ENCODE data around the gene PTPA.

The PTPA gene

DNA sequence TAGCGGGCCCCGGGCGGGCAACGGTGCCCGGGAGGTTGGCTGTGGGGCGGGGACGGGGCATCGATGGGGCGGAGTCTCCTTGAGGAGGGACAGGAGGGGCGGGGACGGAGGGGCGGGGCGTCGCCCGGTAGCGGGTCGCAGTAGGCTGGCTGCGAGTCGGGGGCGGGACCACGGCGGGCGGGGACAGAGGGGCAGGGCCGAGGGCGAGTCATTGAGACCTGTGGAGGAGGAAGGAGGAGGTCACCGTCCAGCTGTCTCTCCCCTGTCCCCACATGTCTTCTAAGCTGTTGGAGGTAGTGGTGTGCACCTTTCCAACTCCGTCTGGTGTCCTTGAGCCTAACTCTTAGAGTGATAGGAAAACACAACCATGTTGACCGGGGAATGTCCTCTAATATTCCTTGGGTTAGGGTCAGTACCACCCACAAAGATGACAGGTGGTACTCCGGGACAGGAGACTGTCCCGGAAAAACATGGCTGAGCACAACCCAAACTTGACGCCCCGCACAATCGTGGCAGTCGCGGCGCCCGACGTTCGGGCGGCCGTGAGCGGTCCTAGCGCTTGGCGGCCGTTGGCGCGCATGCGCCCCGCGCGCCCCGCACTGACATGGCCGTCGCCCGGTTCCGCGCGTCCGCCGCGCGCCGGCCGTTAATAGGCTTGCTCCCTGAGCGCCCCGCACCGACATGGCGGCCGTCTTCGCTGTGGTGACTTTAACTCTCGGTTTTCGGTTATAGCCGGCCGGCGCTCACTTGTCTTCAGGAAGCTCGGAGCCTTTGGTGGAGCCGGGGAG lies at the start of gene PTPA, which contains the start of gene CRAT:
Gene PTPA (plus strand): TSS at position 676 of the 788 bp plus-strand sequence. CDS start 186 bp downstream, outside the sequence.
Gene CRAT (minus strand): TSS at position 54 of the 788 bp plus-strand sequence. CDS start 284 bp downstream, outside the sequence.
- Mint-ChIP-seq H3K4me3 (peak within 1 kb of the TSS; percentile 86), H3K9me3 (no peaks in the 10 kb centered on the region), H3K27ac (peak within 1 kb of the TSS; percentile 96), H3K4me1 (peaks cover 22% of the 10 kb centered on the region), H3K36me3 (peaks cover 14% of the 10 kb centered on the region)
- ATAC-seq, result peak; percentile 92
- peak; percentile 82 to 93 for DNase-seq (ENCODE audit: low spot score in 2 of 2)

DNA sequence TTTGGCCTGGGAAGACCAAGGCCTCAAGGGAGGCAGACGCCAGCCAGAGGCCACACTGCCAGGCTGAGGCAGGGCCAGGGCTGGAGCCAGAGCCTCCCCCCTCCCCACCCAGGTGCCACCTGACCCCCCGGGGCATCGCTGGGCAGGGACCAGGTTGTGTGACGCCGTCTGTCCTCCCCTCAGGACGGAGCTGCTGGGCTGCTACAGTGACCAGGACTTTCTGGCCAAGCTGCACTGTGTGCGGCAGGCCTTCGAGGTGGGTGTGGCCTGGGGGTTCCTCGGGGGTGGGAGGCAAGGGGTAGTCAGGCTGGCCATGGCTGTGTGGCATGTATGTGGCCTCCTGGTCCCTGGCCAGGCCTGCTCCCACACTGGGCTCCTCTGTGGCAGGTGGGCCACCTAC lies 48.2 kb upstream of the PTPA start:
- Mint-ChIP-seq H3K36me3 (peaks cover 65% of the 10 kb centered on the region), H3K4me1 (peaks cover under 1% of the 10 kb centered on the region), H3K4me3 (no peak overlapping the region), H3K9me3 (no peaks in the 10 kb centered on the region), H3K27ac (no peak overlapping the region)
- ATAC-seq (no peak), DNase-seq (ENCODE audit: low spot score in 2 of 2) (no peak)

- ATAC-seq (no peak), DNase-seq (ENCODE audit: low spot score in 2 of 2) (no peak)
- no peak overlapping the region for H3K27ac Mint-ChIP-seq
Observed at GRCh38 chr9:129064499-129064908, 46.7 kb upstream of the PTPA start.

GRCh38 chr9:129068110-129068509 lies 43.1 kb upstream of the PTPA start:
- Mint-ChIP-seq H3K27ac (peak overlapping the region; percentile 95), H3K4me3 (peak overlapping the region; percentile 63), H3K9me3 (no peaks in the 10 kb centered on the region), H3K36me3 (peaks cover 37% of the 10 kb centered on the region), H3K4me1 (peaks cover 31% of the 10 kb centered on the region)
- no peak for DNase-seq (ENCODE audit: low spot score in 2 of 2)
- no peak for ATAC-seq

More at GRCh38 chr9:129064499-129064908, 46.7 kb upstream of the PTPA start:
- peaks cover 13% of the 10 kb centered on the region for H3K4me1 Mint-ChIP-seq
- no peaks in the 10 kb centered on the region for H3K9me3 Mint-ChIP-seq
- H3K36me3 Mint-ChIP-seq, result peaks cover 56% of the 10 kb centered on the region
- no peak overlapping the region for H3K4me3 Mint-ChIP-seq

DNA sequence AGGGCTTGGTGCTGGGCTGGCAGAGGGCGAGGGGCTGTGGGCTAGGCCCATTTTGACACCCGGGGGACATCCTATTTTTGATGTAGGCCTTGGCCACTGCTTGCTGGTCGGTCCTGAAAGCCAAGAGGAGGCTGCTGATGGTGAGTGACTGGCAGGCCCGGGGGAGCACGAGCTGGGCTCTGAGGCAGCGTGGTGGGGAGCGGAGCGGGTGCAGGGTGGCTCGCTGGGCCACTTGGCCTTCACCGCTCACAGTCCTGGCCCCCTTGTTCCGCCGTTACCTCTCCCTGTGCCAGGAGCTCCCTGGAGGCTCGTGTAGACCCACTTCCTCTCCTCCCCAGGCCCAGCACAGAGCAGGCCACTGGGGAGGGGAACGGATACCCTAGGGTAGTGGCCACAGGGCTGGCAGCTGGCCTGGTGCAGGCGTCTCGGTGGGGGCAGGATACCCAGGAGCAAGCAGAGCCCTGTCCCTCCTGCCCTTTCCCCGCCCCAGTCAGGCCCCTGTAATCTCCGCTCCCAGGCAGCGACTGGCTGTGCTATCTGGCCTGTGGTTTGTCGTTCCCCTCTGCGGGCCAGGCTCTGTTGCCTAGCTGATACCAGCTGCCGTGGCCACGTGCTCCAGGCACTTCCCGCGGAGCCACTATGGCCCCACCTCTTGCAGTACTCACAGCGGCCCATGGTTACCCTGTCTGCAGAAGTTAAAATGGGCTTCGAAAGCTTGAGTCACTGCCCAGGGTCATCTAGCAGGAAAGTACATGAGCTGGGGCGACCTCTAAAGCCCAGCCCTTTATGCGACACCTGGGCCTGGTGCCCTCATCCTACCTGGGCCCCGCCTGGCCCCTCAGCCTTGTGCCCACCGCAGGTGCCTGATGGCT lies 42.0 kb upstream of the PTPA start:
- ATAC-seq (peak; percentile 94), DNase-seq (ENCODE audit: low spot score in 2 of 2) (peak; percentile 33 to 68)
- Mint-ChIP-seq H3K9me3 (no peaks in the 10 kb centered on the region), H3K27ac (peak overlapping the region; percentile 95), H3K4me3 (peak overlapping the region; percentile 63), H3K4me1 (peaks cover 38% of the 10 kb centered on the region), H3K36me3 (peaks cover 32% of the 10 kb centered on the region)

- Mint-ChIP-seq H3K9me3 (no peaks in the 10 kb centered on the region), H3K4me3 (peak overlapping the region; percentile 63), H3K36me3 (peaks cover 24% of the 10 kb centered on the region), H3K4me1 (peaks cover 38% of the 10 kb centered on the region), H3K27ac (peak overlapping the region; percentile 95)
- DNase-seq (ENCODE audit: low spot score in 2 of 2) (no peak), ATAC-seq (no peak)
Observed at GRCh38 chr9:129069862-129070641, 41.2 kb upstream of the PTPA start.

DNA sequence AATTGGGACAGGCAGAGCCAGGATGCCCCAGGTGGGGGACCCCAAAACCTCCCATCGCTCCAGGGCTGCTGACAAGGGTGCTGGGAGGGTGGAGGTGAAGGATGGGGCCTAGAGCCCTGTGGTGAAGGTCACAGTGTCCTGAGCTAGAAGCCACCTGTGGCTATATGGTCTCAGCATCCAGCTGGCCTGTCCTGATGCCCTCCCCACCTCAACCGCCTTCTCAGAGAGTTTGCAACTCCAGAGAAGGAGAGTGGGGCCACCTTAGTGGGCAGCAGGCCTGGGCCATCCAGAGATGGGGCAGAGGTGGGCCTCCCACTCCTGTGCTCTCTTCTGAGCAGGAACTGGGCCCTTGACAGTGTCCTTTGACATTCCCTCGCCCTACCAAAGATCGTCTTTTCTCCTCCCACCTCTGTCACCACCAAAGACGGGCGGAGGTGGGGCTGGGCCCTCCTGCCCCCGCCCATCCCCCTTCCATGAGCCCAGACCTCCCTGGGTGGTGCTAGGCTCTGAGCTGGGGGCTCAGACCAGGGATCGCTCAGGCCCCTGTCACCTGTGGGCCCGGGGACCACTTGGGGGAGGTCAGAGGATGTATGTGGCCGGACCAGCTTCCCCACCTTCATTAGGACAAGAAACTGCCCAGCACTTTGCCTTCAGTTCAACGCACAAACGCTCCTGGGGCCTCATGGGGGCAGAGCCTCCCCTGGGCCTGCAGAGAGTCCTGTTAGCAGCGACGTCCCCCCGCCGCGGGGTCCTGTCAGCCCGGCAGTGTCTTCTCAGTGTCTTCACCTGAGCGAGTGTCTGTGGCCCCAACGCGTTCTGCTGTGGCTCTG lies 40.3 kb upstream of the PTPA start:
- H3K36me3 Mint-ChIP-seq, result peaks cover 15% of the 10 kb centered on the region
- ATAC-seq (no peak), DNase-seq (ENCODE audit: low spot score in 2 of 2) (no peak)
- H3K4me3 Mint-ChIP-seq, result no peak overlapping the region
- peaks cover 38% of the 10 kb centered on the region for H3K4me1 Mint-ChIP-seq
- no peaks in the 10 kb centered on the region for H3K9me3 Mint-ChIP-seq
- H3K27ac Mint-ChIP-seq, result peak overlapping the region; percentile 72

GRCh38 chr9:129071526-129072126 lies 39.6 kb upstream of the PTPA start:
- Mint-ChIP-seq H3K4me3 (no peak overlapping the region), H3K4me1 (peaks cover 38% of the 10 kb centered on the region), H3K36me3 (peaks cover 8% of the 10 kb centered on the region), H3K27ac (peak overlapping the region; percentile 72), H3K9me3 (no peaks in the 10 kb centered on the region)
- DNase-seq (ENCODE audit: low spot score in 2 of 2) (no peak), ATAC-seq (no peak)

GRCh38 chr9:129072171-129072570 lies 39.0 kb upstream of the PTPA start:
- Mint-ChIP-seq H3K9me3 (no peaks in the 10 kb centered on the region), H3K4me1 (peaks cover 38% of the 10 kb centered on the region), H3K36me3 (peaks cover 7% of the 10 kb centered on the region), H3K27ac (peak overlapping the region; percentile 72), H3K4me3 (no peak overlapping the region)
- ATAC-seq (no peak), DNase-seq (ENCODE audit: low spot score in 2 of 2) (no peak)

GRCh38 chr9:129073404-129073803 lies 37.8 kb upstream of the PTPA start:
- Mint-ChIP-seq H3K36me3 (peaks cover 7% of the 10 kb centered on the region), H3K4me1 (peaks cover 35% of the 10 kb centered on the region), H3K4me3 (peak overlapping the region; percentile 18), H3K27ac (peak overlapping the region; percentile 61), H3K9me3 (no peaks in the 10 kb centered on the region)
- DNase-seq (ENCODE audit: low spot score in 2 of 2) (no peak), ATAC-seq (peak; percentile 51)

DNA sequence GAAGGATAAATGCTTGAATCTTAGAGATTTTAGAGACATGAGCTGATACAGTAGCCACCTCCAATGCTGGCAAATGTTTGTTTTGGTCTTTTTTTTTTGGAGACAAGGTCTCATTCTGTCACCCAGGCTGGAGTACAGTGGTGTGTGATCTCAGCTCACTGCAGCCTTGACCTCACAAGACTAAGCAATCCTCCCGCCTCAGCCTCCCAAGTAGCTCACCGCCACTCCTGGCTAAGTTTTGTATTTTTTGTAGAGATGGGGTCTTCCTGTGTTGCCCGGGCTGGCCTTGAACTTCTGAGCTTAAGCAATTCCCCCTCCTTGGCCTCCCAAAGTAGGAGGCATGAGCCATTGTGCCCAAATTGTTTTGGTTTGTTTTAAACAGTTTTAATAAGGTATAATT lies 37.1 kb upstream of the PTPA start:
- H3K27ac Mint-ChIP-seq, result no peak overlapping the region
- no peak overlapping the region for H3K4me3 Mint-ChIP-seq
- peaks cover 7% of the 10 kb centered on the region for H3K36me3 Mint-ChIP-seq
- no peak for DNase-seq (ENCODE audit: low spot score in 2 of 2)
- peaks cover 35% of the 10 kb centered on the region for H3K4me1 Mint-ChIP-seq
- no peaks in the 10 kb centered on the region for H3K9me3 Mint-ChIP-seq
- ATAC-seq, result no peak

DNA sequence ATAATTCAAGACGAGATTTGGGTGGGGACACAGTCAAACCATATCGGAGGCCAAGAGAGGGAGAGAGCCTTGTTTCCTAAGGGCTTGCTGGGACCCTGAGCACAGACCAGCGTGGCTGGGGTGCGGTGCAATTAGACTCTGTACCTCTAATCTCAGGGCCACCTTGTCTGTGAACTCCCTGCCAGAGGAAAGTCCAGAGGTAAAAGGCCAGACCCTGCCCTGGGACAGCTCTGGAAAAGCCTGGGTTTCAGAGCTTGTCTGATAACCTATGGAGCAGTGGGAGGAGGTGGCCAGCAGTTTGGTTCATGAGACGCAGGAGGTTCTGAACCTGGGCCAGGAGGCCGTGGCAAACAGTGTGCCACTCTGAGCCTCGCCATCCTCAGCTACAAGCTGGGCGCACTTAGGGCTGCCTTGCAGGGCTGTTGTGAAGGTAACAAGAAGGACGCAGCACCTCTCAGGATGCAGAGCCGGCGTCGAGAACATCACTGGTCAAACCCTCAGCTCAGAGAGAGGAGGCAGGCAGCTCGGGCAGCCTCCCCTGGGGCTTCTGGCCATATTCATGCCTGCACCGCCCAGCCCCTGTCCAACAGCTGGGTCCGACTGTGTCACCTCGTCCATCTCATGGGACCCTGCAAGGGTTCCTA lies 35.1 kb upstream of the PTPA start:
- Mint-ChIP-seq H3K9me3 (no peaks in the 10 kb centered on the region), H3K4me3 (no peak overlapping the region), H3K4me1 (peaks cover 30% of the 10 kb centered on the region), H3K27ac (no peak overlapping the region), H3K36me3 (peaks cover 16% of the 10 kb centered on the region)
- no peak for ATAC-seq
- DNase-seq (ENCODE audit: low spot score in 2 of 2), result no peak

- DNase-seq (ENCODE audit: low spot score in 2 of 2) (no peak), ATAC-seq (no peak)
- no peaks in the 10 kb centered on the region for H3K9me3 Mint-ChIP-seq
- peaks cover 30% of the 10 kb centered on the region for H3K4me1 Mint-ChIP-seq
- peaks cover 17% of the 10 kb centered on the region for H3K36me3 Mint-ChIP-seq
- no peak overlapping the region for H3K4me3 Mint-ChIP-seq
- no peak overlapping the region for H3K27ac Mint-ChIP-seq
Observed at GRCh38 chr9:129076640-129077037, 34.6 kb upstream of the PTPA start.

All from stimulated activated effector memory CD8-positive, alpha-beta T cell treated with anti-CD3 and anti-CD28 coated beads, Interleukin-12 subunit alpha, Interleukin-12 subunit beta, amount 100 ng/mL, for 72 hours (primary cell).